ENCODE data around the gene CD44.

CD44 gene

DNA sequence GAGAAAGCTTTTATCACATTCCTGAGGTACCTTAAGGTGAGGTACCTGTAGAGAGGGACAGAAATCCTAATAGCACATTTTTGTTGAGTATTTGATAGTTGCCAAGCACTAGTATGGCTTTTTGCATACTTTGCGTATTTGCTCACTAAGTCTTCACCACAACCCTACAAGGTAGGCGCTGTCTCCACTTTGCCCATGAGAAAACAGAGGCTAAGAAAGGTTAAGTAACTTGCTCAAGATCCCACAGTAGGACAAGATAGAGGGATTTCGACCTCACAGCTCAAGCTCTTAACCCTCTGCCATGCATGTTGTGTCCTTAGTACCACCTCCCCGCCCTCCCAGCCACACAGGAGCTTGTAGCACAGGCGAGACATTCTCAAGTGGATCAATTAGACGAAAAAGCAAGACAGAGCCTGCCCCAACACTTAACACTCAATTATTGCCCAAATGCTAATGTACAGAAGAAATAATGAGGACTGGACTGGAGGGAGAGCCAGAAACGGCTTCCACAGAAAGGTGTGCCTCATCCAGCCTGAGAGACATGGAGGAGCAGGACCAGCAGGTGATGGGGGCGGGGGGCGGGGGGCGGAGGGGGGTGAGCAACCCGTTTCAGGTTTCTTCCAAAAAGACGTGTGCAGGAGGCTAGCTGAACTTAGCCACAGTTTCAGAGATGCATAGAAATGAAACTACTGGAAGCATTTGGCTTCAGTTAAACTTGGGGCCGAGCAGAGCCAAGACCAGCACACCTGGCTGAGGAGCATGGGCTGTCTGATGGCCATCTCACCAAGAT is 26.7 kb upstream of the CD44 start:
- no peak for DNase-seq

DNA sequence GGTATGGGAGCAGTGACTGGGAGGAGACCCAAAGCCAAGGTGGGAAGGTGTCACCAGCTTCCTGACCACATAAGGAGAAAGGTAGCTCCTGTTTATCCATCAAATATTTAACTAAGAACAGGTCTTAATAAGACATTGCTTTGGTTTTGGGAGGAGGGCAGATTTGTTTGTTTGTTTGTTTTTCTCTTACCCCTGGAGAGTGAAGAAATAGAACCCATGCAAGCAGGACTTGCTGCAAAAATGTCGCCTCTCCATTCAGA is 26.2 kb upstream of the CD44 start:
- DNase-seq = no peak

DNA sequence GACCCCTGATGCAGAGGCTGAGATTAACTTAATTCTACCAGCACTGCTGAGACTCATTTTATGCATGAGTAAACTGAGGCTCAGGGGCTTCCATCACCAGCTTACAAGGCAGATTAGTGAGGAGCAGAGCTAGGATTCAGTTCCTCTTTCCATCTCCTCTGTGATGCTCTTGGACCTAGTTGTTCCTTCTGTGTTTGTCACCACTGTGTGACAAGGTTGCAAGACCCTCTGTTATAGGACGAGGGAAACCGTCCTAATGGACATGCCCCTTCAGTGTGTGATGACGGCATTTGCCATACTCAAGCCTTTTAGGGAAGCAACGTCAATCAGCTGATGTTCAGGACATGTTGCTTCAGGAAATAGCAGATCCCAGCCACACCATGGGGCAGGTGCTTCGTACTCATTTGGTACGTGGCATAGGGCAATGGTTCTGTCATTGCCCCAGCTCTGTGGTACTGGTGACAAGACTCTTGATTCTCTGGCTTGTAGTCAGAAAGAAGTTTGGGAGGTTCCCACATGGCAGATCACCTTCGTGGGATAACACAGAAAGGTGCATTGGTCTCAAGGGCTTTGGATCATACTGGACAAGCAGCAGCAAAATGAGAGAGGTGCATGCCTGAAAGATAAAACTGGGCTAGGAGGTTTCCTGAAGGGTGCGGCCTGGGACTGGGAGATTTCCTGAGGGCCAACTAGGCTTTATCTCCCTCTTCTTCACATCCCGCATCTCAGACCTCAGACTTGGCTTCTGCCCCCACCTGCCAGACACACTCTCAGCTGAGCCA is 23.9 kb upstream of the CD44 start:
- no peak for DNase-seq

- no peak for DNase-seq
Measured at GRCh38 chr11:35115688-35116030, 23.3 kb upstream of the CD44 start.

GRCh38 chr11:35116245-35116644 is 22.7 kb upstream of the CD44 start:
- no peak for DNase-seq

- no peak for DNase-seq
Measured at GRCh38 chr11:35116762-35117640, 22.0 kb upstream of the CD44 start.

GRCh38 chr11:35118906-35119305 is 20.1 kb upstream of the CD44 start:
- no peak for DNase-seq

DNA sequence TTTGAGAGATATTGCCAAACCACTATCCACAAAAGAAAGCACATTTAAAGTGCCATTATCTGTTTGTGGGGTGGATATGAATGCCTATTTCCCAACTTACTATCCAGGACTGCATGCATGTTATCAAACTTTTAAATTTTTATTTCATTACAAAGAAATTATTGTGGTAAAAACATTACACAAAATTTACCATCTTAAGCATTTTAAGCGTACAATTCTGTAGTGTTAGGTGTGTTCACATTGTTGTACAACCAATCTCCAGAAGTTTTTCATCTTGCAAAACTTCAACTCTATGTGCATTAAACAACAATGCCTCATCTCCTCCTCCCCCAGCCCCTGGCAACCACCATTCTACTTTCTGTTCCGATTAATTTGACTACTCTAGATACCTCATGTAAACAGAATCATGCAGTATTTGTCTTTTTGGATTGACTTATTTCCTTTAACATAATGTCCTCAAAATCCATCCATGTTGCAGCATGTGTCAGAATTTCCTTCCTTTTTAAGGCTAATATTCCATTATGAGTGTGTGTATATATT is 17.6 kb upstream of the CD44 start:
- no peak for DNase-seq

DNA sequence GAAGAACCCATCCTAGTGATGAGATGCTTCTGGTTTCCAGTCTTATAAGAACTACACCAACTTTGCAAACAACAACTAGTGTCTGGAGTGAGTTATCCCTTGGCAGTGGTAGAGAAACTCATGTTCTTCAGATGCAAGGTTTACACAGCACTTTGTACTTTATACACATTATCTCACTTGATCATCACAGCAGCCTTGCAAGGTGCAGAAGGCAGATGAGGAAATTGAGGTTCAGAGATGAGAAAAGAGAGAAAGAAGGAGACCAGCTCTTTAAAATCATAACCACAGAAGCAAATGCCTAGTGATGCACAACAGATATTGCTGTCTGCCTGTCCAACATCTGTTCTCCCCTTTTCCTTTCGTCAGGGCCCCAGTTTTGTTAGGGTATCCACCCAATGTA is 16.7 kb upstream of the CD44 start:
- no peak for DNase-seq

DNA sequence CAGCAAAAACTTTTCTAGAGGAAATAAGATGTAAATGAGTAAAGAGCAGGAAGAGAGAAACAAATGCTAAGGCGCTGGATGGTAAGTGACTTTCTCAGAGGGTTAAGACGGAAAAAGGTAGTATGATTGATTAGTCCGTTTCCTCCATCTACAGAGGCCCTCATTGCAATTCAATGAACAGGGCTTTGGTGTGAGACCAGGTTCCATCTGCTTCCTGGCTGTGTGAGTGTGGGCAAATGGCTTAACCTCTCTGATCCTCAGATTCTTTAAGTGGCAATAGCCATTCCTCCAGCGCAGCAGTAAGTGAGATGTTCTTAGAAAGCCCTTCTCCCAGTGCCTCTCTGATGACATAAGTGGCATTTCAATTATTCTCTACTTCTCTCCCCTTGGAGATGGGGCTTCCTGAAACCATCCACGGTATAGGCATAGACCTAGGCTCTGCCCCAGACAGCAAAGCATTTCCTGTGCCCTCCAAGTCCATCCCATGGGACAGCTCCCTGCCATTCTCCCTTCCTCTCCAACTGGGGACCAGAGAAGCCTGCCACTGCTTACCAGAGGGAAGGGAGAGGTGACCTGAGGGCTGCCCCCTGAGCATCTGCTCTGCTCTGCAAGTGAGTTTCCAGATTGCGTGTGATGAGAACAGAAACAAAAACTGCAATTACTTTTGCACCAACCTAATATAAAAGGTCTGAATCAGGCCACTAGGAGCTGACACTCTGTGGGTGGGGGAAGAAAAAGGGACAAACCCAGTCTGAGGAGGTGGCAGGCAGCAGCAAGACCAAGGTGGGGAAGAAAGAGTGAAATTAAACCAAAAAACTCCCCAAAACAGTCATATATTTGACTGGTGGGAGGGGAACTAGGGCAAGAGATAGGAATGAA is 12.7 kb upstream of the CD44 start:
- no peak for DNase-seq

GRCh38 chr11:35126879-35127581 is 11.9 kb upstream of the CD44 start:
- no peak for DNase-seq

DNA sequence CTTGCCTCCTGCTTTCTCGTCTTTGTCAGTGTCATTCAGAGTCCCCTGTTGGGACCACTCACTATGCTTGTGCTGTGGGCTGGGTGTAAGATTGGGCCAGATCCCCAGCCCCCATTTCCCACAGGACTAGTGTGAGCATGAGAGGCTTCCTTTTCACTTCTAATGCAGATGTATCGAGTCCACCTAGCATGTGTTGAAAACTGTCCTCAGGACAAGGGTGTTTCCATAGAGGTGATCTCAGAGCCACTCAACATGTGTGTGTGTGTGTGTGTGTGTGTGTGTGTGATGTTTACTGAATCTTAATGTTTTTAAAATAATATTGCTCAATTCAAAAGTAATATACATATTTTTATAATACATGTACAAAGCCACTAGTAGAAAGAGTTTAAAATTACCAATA is 11.4 kb upstream of the CD44 start:
- no peak for DNase-seq

DNA sequence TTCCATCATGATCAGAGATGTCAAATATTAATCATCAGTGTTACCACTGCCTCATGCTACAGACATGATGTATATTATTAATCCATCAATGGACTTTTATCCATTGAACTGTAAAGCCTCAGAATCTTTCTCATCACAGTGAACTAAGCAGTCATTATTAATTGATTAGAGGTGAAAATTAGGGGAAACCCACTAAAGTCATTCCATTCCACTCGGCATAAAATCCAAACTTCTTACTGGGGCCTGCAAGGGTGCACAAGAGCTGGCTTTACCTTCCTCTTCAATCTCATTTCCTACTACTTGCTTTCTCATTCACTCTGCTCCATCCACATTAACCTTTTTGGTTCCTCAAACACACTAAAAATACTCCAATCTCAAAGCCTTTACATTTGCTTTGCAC is 7.9 kb upstream of the CD44 start:
- DNase-seq = no peak

GRCh38 chr11:35131886-35132285 is 7.1 kb upstream of the CD44 start:
- DNase-seq = no peak

- DNase-seq = no peak
Measured at GRCh38 chr11:35133656-35134055, 5.3 kb upstream of the CD44 start.

- no peak for DNase-seq
Measured at GRCh38 chr11:35134403-35135148, 4.4 kb upstream of the CD44 start.

GRCh38 chr11:35135222-35135621 is 3.7 kb upstream of the CD44 start:
- no peak for DNase-seq

- DNase-seq = no peak
Measured at GRCh38 chr11:35136311-35136710, 2.7 kb upstream of the CD44 start.

GRCh38 chr11:35138058-35138457 is 913 bp upstream of the CD44 start:
- DNase-seq = no peak

DNA sequence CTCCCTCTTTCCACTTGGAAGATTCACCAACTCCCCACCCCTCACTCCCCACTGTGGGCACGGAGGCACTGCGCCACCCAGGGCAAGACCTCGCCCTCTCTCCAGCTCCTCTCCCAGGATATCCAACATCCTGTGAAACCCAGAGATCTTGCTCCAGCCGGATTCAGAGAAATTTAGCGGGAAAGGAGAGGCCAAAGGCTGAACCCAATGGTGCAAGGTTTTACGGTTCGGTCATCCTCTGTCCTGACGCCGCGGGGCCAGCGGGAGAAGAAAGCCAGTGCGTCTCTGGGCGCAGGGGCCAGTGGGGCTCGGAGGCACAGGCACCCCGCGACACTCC is 397 bp upstream of the CD44 start:
- no peak for DNase-seq

DNA sequence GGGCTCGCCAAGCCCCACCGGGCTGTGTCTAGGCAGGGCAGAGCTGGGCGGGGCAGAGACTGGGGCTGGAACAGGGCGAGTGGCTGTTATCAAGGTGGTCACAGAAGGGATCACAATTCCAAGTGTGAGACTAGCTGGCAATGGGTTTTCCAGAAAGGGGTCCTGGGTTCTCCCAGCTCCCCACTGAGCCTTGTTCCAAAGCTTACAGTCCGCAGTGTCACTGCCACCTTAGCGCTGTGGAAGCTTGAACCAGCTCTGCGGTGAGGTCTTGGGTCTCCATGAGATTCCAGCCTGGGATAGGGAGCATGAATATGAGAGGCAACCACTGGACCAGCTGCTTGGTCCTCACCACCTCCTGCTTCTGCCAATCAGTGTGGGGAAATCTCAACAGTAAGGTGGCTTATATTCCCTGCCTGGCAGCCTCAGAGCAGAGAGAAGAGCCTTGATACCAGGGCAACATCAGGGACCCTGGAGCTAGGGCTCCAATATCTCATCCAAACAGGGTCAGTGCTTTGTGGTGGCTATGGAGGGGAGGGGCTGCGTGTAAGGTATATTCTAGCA is 831 bp downstream of the CD44 start:
- DNase-seq = no peak

Measured in activated T-cell treated with anti-CD3 and anti-CD28 coated beads for 4 hours (primary cell).